HG03064 (cell line): ENCODE results near the gene TUB.

Source experiments
- ATAC-seq: cut with Tn5 transposase; IDR thresholded peaks from one replicate; pipeline ENCODE4 v1.9.1; 2021; ENCODE audit warnings: low read depth; ENCODE audit not compliant: unreplicated experiment

Gene TUB

GRCh38 chr11:8102965-8103364 lies 22.0 kb downstream of the TUB start:
- ATAC-seq, result no peak

- ATAC-seq, result no peak
These were observed 22.9 kb downstream of the TUB start for GRCh38 chr11:8103909-8104308.

GRCh38 chr11:8105133-8105532 lies 24.1 kb downstream of the TUB start:
- ATAC-seq, result no peak

GRCh38 chr11:8105666-8106065 lies 24.7 kb downstream of the TUB start:
- ATAC-seq, result no peak

- no peak for ATAC-seq
These were observed 25.7 kb downstream of the TUB start for GRCh38 chr11:8106679-8107078.

- ATAC-seq, result no peak
These were observed 26.6 kb downstream of the TUB start for GRCh38 chr11:8107642-8108041.

GRCh38 chr11:8108421-8108820 lies 27.4 kb downstream of the TUB start:
- no peak for ATAC-seq

- no peak for ATAC-seq
These were observed 28.7 kb downstream of the TUB start for GRCh38 chr11:8109675-8110074.

GRCh38 chr11:8110396-8110795 lies 29.4 kb downstream of the TUB start:
- ATAC-seq, result no peak

- no peak for ATAC-seq
These were observed 30.6 kb downstream of the TUB start for GRCh38 chr11:8111636-8112035.

- no peak for ATAC-seq
These were observed 41.3 kb downstream of the TUB start for GRCh38 chr11:8122173-8122764.

- ATAC-seq, result no peak
These were observed 45.8 kb downstream of the TUB start for GRCh38 chr11:8126649-8127289.

GRCh38 chr11:8127447-8127846 lies 46.4 kb downstream of the TUB start:
- ATAC-seq, result no peak

- ATAC-seq, result no peak
These were observed 57.5 kb downstream of the TUB start for GRCh38 chr11:8138526-8138925.

- no peak for ATAC-seq
These were observed 68.7 kb downstream of the TUB start for GRCh38 chr11:8149726-8150125.
